Liver (tissue), 9 donors: ENCODE measurements around the gene UQCR10. TPM values are rescaled to one million over a fixed set of nuclear protein-coding genes. Genes with fewer than 3 reads are reported as not detected.

Experiments used
- DNase-seq: peaks from one replicate; pipeline ENCODE4 v3.0.0-alpha.2; 2017; ENCODE audit warnings: low spot score
- H3K27ac ChIP-seq, 2 donors: one replicate each; pipeline ENCODE4 v1.7.0; 2013; ENCODE audit warnings: inconsistent platforms in 2 of 2, low read length in 2 of 2, control low read depth in 1 of 2, low read depth in 1 of 2, mild to moderate bottlenecking in 1 of 2
- H3K27me3 ChIP-seq, 4 donors: one replicate each; pipeline versions ENCODE4 v1.6.1 to v1.7.0; 2013; ENCODE audit warnings: low read length in 3 of 4, inconsistent platforms in 1 of 4, mild to moderate bottlenecking in 1 of 4, moderate library complexity in 1 of 4; ENCODE audit not compliant: control insufficient read depth in 4 of 4, insufficient read depth in 4 of 4
- H3K36me3 ChIP-seq, 4 donors: one replicate each; pipeline versions ENCODE4 v1.6.1 to v1.7.0; 2013; ENCODE audit warnings: low read length in 3 of 4, mild to moderate bottlenecking in 3 of 4, low read depth in 1 of 4, moderate library complexity in 1 of 4; ENCODE audit not compliant: control insufficient read depth in 4 of 4, insufficient read depth in 3 of 4
- H3K4me1 ChIP-seq, 4 donors: one replicate each; pipeline versions ENCODE4 v1.6.1 to v1.7.0; 2013; ENCODE audit warnings: low read length in 3 of 4, mild to moderate bottlenecking in 3 of 4, moderate library complexity in 1 of 4; ENCODE audit not compliant: control insufficient read depth in 4 of 4, insufficient read depth in 4 of 4
- H3K4me3 ChIP-seq, 3 donors: one replicate each; pipeline versions ENCODE4 v1.6.1 to v1.7.0; 2013; ENCODE audit warnings: low read length in 3 of 3, control low read depth in 1 of 3, low read depth in 1 of 3, mild to moderate bottlenecking in 1 of 3
- H3K9ac ChIP-seq, 2 donors: one replicate each; pipeline ENCODE4 v1.7.0; 2013; ENCODE audit warnings: low read length in 2 of 2, mild to moderate bottlenecking in 2 of 2, moderate library complexity in 2 of 2, control low read depth in 1 of 2, low read depth in 1 of 2
- H3K9me3 ChIP-seq, 4 donors: one replicate each; pipeline versions ENCODE4 v1.6.1 to v1.7.0; 2013; ENCODE audit warnings: low read length in 3 of 4; ENCODE audit not compliant: control insufficient read depth in 4 of 4
- ATF3 ChIP-seq: IDR thresholded peaks from 2 replicates; pipeline ENCODE4 v1.6.1; 2016; ENCODE audit warnings: antibody characterized with exemption
- FOXA1 ChIP-seq: IDR thresholded peaks from 2 replicates; pipeline ENCODE4 v1.6.1; 2016; ENCODE audit warnings: antibody characterized with exemption
- GABPA ChIP-seq, 2 donors: IDR thresholded peaks in 1 of 2; conservative IDR thresholded peaks in 1 of 2; 2 replicates each; pipeline ENCODE4 v1.6.1; 2016; ENCODE audit warnings: antibody characterized with exemption in 2 of 2, mild to moderate bottlenecking in 1 of 2, moderate library complexity in 1 of 2
- HNF4A ChIP-seq, 2 donors: conservative IDR thresholded peaks; 2 replicates each; pipeline ENCODE4 v1.6.1; 2016; ENCODE audit warnings: antibody characterized with exemption in 2 of 2, mild to moderate bottlenecking in 2 of 2
- HNF4G ChIP-seq: IDR thresholded peaks from 2 replicates; pipeline ENCODE4 v1.6.1; 2016; ENCODE audit warnings: antibody characterized with exemption
- JUND ChIP-seq, 2 donors: IDR thresholded peaks; 2 replicates each; pipeline ENCODE4 v1.6.1; 2016; ENCODE audit warnings: antibody characterized with exemption in 2 of 2
- NR2F2 ChIP-seq: IDR thresholded peaks from 2 replicates; pipeline ENCODE4 v1.6.1; 2016; ENCODE audit warnings: antibody characterized with exemption
- RAD21 ChIP-seq, 2 donors: IDR thresholded peaks; 2 replicates each; pipeline ENCODE4 v1.6.1; 2016; ENCODE audit warnings: antibody characterized with exemption in 2 of 2, mild to moderate bottlenecking in 2 of 2
- REST ChIP-seq: IDR thresholded peaks from 2 replicates; pipeline ENCODE4 v1.6.1; 2016; ENCODE audit warnings: antibody characterized with exemption, mild to moderate bottlenecking
- RXRA ChIP-seq, 2 donors: IDR thresholded peaks; 2 replicates each; pipeline ENCODE4 v1.6.1; 2017 to 2018; ENCODE audit warnings: antibody characterized with exemption in 2 of 2, mild to moderate bottlenecking in 1 of 2
- SP1 ChIP-seq: IDR thresholded peaks from 2 replicates; pipeline ENCODE4 v1.6.1; 2018; ENCODE audit warnings: antibody characterized with exemption, mild to moderate bottlenecking
- TAF1 ChIP-seq: conservative IDR thresholded peaks from 2 replicates; pipeline ENCODE4 v1.6.1; 2016; ENCODE audit warnings: antibody characterized with exemption, mild to moderate bottlenecking
- YY1 ChIP-seq: IDR thresholded peaks from 2 replicates; pipeline ENCODE4 v1.6.1; 2016; ENCODE audit warnings: antibody characterized with exemption, mild to moderate bottlenecking
- WGBS: extraction: QIAGEN DNeasy Blood & Tissue Kit; methylation state at CpG from one replicate; pipeline ENCODE4 v1.1.7; 2013; 5-methylcytosine and 5-hydroxymethylcytosine counted together
- polyA plus RNA-seq, 2 donors: library from polyadenylated mRNA; stranded (reverse) in 1 of 2; unstranded in 1 of 2; fragments of 200-250 nt in 1 of 2; fragments of >200 nt in 1 of 2; fragmentation: Nextera tagmentation in 1 of 2; extraction: Ambion mirVana in 1 of 2; gene quantifications; one replicate each; pipeline versions ENCODE4 v1.2.1 to v1.2.3, GENCODE V29; 2013 to 2015
- total RNA-seq, 2 donors: library from RNA; depleted of rRNA; stranded (reverse); fragments of >200 nt; gene quantifications; one replicate each; pipeline ENCODE4 v1.2.3, GENCODE V29; 2014
- TF ChIP-seq, protein P1 (sequence below): IDR thresholded peaks from 2 replicates; pipeline ENCODE4 v1.6.1; 2016; ENCODE audit warnings: antibody characterized with exemption
- TF ChIP-seq, protein P2 (sequence below): IDR thresholded peaks from 2 replicates; pipeline ENCODE4 v1.6.1; 2016; ENCODE audit warnings: antibody characterized with exemption
- TF ChIP-seq, protein P3 (sequence below): fragments of 150-350 bp; IDR thresholded peaks from 2 replicates; pipeline ENCODE4 v1.5.1; 2017; ENCODE audit warnings: improper control_type of control experiment, low read depth, low read length; ENCODE audit not compliant: missing input control
- donor health status: healthy.
- donor health status: healthy.
- donor health status: healthy.
- donor health status: healthy.
- donor health status: healthy.

UQCR10 gene
- total and polyA plus RNA-seq, 4 donors: 40.2 to 243 (median 102) TPM

DNA sequence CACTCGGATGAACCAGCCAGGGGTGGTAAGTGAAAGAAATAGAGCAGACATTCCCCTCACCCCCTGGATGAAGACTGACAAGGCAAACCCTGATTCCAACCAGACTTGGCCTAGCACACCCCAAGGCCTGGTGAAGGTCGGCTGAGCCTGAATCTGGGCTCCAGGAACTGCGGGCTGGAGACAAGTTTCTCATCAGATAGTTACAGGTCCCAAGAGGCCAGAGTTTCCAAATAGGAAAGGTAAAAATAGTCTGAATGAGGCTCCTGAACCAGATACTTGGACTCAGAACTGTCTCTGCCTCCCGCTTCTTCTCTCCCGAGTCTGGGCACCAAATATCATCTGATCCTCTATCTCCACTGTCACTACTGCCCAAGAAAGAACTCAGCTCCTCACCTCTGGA, 8.2 kb upstream of the UQCR10 start:
- Histone ChIP-seq H3K27me3 (no peaks in the 10 kb centered on the region), H3K36me3 (no peaks in the 10 kb centered on the region), H3K9ac (no peak overlapping the region), H3K9me3 (no peaks in the 10 kb centered on the region), H3K4me1 (peaks cover 0 to 1% (median 0%) of the 10 kb centered on the region in 4 donors), H3K27ac (no peak overlapping the region), H3K4me3 (no peak overlapping the region)
- no peak for DNase-seq
- TF ChIP-seq YY1 (no peak), RAD21 (IDR thresholded peaks at IDR 0.05) (no peak), JUND (IDR thresholded peaks at IDR 0.05) (no peak), REST (no peak), SP1 (no peak), ATF3 (no peak), NR2F2 (no peak), TAF1 (no peak), RXRA (IDR thresholded peaks at IDR 0.05) (no peak), GABPA (IDR thresholded peaks at IDR 0.05 in 1 of 2, conservative IDR thresholded peaks at IDR 0.05 in 1 of 2) (no peak), HNF4A (conservative IDR thresholded peaks at IDR 0.05) (no peak)
- TF ChIP-seq, protein P1, sequence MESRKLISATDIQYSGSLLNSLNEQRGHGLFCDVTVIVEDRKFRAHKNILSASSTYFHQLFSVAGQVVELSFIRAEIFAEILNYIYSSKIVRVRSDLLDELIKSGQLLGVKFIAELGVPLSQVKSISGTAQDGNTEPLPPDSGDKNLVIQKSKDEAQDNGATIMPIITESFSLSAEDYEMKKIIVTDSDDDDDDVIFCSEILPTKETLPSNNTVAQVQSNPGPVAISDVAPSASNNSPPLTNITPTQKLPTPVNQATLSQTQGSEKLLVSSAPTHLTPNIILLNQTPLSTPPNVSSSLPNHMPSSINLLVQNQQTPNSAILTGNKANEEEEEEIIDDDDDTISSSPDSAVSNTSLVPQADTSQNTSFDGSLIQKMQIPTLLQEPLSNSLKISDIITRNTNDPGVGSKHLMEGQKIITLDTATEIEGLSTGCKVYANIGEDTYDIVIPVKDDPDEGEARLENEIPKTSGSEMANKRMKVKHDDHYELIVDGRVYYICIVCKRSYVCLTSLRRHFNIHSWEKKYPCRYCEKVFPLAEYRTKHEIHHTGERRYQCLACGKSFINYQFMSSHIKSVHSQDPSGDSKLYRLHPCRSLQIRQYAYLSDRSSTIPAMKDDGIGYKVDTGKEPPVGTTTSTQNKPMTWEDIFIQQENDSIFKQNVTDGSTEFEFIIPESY: no peak
- TF ChIP-seq, protein P2, sequence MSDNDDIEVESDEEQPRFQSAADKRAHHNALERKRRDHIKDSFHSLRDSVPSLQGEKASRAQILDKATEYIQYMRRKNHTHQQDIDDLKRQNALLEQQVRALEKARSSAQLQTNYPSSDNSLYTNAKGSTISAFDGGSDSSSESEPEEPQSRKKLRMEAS: no peak
- TF ChIP-seq, protein P3, sequence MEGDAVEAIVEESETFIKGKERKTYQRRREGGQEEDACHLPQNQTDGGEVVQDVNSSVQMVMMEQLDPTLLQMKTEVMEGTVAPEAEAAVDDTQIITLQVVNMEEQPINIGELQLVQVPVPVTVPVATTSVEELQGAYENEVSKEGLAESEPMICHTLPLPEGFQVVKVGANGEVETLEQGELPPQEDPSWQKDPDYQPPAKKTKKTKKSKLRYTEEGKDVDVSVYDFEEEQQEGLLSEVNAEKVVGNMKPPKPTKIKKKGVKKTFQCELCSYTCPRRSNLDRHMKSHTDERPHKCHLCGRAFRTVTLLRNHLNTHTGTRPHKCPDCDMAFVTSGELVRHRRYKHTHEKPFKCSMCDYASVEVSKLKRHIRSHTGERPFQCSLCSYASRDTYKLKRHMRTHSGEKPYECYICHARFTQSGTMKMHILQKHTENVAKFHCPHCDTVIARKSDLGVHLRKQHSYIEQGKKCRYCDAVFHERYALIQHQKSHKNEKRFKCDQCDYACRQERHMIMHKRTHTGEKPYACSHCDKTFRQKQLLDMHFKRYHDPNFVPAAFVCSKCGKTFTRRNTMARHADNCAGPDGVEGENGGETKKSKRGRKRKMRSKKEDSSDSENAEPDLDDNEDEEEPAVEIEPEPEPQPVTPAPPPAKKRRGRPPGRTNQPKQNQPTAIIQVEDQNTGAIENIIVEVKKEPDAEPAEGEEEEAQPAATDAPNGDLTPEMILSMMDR: no peak
- 75% methylated on average over 5 of the region's 5 CpGs for WGBS

DNA sequence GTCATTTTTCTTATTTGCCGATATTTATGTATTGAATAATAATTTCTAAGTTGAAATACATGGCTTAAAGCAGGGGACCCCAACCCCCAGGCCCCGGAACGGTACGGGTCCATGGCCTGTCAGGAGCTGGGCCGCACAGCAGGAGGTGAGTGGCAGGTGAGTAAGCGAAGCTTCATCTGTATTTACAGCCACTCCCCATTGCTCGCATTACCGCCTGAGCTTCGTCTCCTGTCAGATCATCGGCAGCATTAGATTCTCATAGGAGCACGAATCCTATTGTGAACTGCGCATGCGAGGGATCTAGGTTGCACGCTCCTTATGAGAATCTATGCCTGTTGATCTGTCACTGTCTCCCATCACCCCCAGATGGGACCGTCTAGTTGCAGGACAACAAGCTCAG, 4.9 kb upstream of the UQCR10 start:
- H3K27ac ChIP-seq: no peak overlapping the region
- 82% methylated on average over 15 of the region's 15 CpGs for WGBS
- H3K36me3 ChIP-seq: no peaks in the 10 kb centered on the region
- no peak overlapping the region for H3K9ac ChIP-seq
- no peaks in the 10 kb centered on the region for H3K9me3 ChIP-seq
- H3K27me3 ChIP-seq: no peaks in the 10 kb centered on the region
- DNase-seq: no peak
- H3K4me1 ChIP-seq: peaks cover 5 to 10% (median 7%) of the 10 kb centered on the region in 4 donors
- H3K4me3 ChIP-seq: no peak overlapping the region
- TF ChIP-seq HNF4G (no peak), GABPA (IDR thresholded peaks at IDR 0.05 in 1 of 2, conservative IDR thresholded peaks at IDR 0.05 in 1 of 2) (no peak), NR2F2 (no peak), SP1 (no peak), TAF1 (no peak), REST (no peak), FOXA1 (no peak), RXRA (IDR thresholded peaks at IDR 0.05) (no peak)
- TF ChIP-seq, protein P2: no peak
- TF ChIP-seq, protein P3: no peak
